ENCODE measurements around the gene OCRL. TPM values are rescaled to one million over a fixed set of nuclear protein-coding genes. Genes with fewer than 3 reads are reported as not detected.

The OCRL gene
- total and polyA plus RNA-seq, 2 donors from 2014 or later, result 9.4 to 20.0 TPM

GRCh38 chrX:129599499-129599898, 59.4 kb downstream of the OCRL start:
- H3K36me3 ChIP-seq (ENCODE audit: control insufficient read depth in 2 of 3, insufficient read depth in 3 of 3, low read length in 3 of 3), result no peaks in the 10 kb centered on the region
- intact Hi-C loops (cut with DNase I), result loop anchor here (10.0 kb wide), 1 partner anchor 1315 kb away; no protein-coding TSS in a partner anchor
- no peaks in the 10 kb centered on the region for H3K27me3 ChIP-seq (ENCODE audit: control insufficient read depth, insufficient read depth, low read length)
- TF ChIP-seq, protein P1, sequence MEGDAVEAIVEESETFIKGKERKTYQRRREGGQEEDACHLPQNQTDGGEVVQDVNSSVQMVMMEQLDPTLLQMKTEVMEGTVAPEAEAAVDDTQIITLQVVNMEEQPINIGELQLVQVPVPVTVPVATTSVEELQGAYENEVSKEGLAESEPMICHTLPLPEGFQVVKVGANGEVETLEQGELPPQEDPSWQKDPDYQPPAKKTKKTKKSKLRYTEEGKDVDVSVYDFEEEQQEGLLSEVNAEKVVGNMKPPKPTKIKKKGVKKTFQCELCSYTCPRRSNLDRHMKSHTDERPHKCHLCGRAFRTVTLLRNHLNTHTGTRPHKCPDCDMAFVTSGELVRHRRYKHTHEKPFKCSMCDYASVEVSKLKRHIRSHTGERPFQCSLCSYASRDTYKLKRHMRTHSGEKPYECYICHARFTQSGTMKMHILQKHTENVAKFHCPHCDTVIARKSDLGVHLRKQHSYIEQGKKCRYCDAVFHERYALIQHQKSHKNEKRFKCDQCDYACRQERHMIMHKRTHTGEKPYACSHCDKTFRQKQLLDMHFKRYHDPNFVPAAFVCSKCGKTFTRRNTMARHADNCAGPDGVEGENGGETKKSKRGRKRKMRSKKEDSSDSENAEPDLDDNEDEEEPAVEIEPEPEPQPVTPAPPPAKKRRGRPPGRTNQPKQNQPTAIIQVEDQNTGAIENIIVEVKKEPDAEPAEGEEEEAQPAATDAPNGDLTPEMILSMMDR (IDR thresholded peaks at IDR 0.05; ENCODE audit: borderline replicate concordance, extremely low read depth, insufficient read depth), result no peak
- peaks cover 0 to 4% (median 0%) of the 10 kb centered on the region in 3 donors for H3K4me1 ChIP-seq (ENCODE audit: control insufficient read depth in 2 of 3, insufficient read depth in 2 of 3, low read depth in 1 of 3, low read length in 3 of 3)
- H3K27ac ChIP-seq (ENCODE audit: low read depth in 2 of 2, low read length in 2 of 2), result no peak overlapping the region
- H3K4me3 ChIP-seq (ENCODE audit: low read length in 3 of 3), result no peak overlapping the region
- no peak for FAIRE-seq
- no peak for DNase-seq
- no peak overlapping the region for H3K9ac ChIP-seq (ENCODE audit: low read length in 3 of 3)
- H3K9me3 ChIP-seq (ENCODE audit: control insufficient read depth in 2 of 3, insufficient read depth in 1 of 3, low read length in 3 of 3), result no peaks in the 10 kb centered on the region

GRCh38 chrX:129599996-129600395, 59.9 kb downstream of the OCRL start:
- FAIRE-seq, result no peak
- Histone ChIP-seq H3K27ac (ENCODE audit: low read depth in 2 of 2, low read length in 2 of 2) (no peak overlapping the region), H3K9ac (ENCODE audit: low read length in 3 of 3) (no peak overlapping the region), H3K27me3 (ENCODE audit: control insufficient read depth, insufficient read depth, low read length) (no peaks in the 10 kb centered on the region), H3K36me3 (ENCODE audit: control insufficient read depth in 2 of 3, insufficient read depth in 3 of 3, low read length in 3 of 3) (no peaks in the 10 kb centered on the region), H3K4me1 (ENCODE audit: control insufficient read depth in 2 of 3, insufficient read depth in 2 of 3, low read depth in 1 of 3, low read length in 3 of 3) (peaks cover 0 to 4% (median 0%) of the 10 kb centered on the region in 3 donors), H3K9me3 (ENCODE audit: control insufficient read depth in 2 of 3, insufficient read depth in 1 of 3, low read length in 3 of 3) (no peaks in the 10 kb centered on the region), H3K4me3 (ENCODE audit: low read length in 3 of 3) (no peak overlapping the region)
- TF ChIP-seq, protein P1 (IDR thresholded peaks at IDR 0.05; ENCODE audit: borderline replicate concordance, extremely low read depth, insufficient read depth), result no peak
- intact Hi-C loops (cut with DNase I), result loop anchor here (10.0 kb wide), 1 partner anchor 1315 kb away; no protein-coding TSS in a partner anchor
- no peak for DNase-seq

DNA sequence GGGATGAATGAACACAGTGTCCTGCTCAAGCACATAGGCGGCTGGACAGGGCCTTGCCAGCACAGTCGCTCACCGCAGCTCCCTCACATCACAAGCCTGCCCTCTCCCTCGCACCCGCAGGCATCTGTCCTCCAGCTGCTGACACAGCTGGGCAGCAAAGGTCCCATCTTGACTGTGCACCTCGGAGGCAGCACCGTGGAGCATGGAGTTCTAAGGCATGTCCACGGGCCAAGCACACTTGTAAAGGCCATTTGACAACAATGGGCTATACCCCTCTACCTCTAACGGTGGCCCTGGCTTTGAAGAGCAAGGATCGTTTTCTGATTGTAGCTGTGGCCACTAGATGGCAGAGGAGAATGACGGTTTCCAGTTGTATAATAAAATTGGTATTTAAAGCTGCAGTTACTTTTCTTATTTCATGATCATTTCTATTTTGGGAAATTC, 60.9 kb downstream of the OCRL start:
- DNase-seq, result peak in 1 of 5 donors; percentile 25

More for the DNA sequence above, 60.9 kb downstream of the OCRL start:
- FAIRE-seq, result no peak
- no peak overlapping the region for H3K9ac ChIP-seq (ENCODE audit: low read length in 3 of 3)
- TF ChIP-seq, protein P1 (IDR thresholded peaks at IDR 0.05; ENCODE audit: borderline replicate concordance, extremely low read depth, insufficient read depth), result peak; percentile 42
- no peaks in the 10 kb centered on the region for H3K27me3 ChIP-seq (ENCODE audit: control insufficient read depth, insufficient read depth, low read length)
- H3K4me1 ChIP-seq (ENCODE audit: control insufficient read depth in 2 of 3, insufficient read depth in 2 of 3, low read depth in 1 of 3, low read length in 3 of 3), result peaks cover 0 to 6% (median 0%) of the 10 kb centered on the region in 3 donors
- H3K36me3 ChIP-seq (ENCODE audit: control insufficient read depth in 2 of 3, insufficient read depth in 3 of 3, low read length in 3 of 3), result no peaks in the 10 kb centered on the region
- intact Hi-C loops (cut with DNase I), result no loop called here
- H3K9me3 ChIP-seq (ENCODE audit: control insufficient read depth in 2 of 3, insufficient read depth in 1 of 3, low read length in 3 of 3), result no peaks in the 10 kb centered on the region
- H3K4me3 ChIP-seq (ENCODE audit: low read length in 3 of 3), result no peak overlapping the region
- H3K27ac ChIP-seq (ENCODE audit: low read depth in 2 of 2, low read length in 2 of 2), result no peak overlapping the region

Data from kidney (tissue), 14 donors.